Measurements from ENCODE around the gene FZD2. TPM values are rescaled to one million over a fixed set of nuclear protein-coding genes. Genes with fewer than 3 reads are reported as not detected.

Gene FZD2
- total RNA-seq, 1 donor from 2014 or later, result 54.4 TPM

- no peaks in the 10 kb centered on the region for H3K36me3 Mint-ChIP-seq
These were observed 30.2 kb upstream of the FZD2 start for GRCh38 chr17:44527102-44527501.

GRCh38 chr17:44527954-44528353 lies 29.3 kb upstream of the FZD2 start:
- H3K4me3 Mint-ChIP-seq, result no peak overlapping the region
- no peak for TF ChIP-seq CTCF (conservative IDR thresholded peaks at IDR 0.05)
- H3K27ac Mint-ChIP-seq, result no peak overlapping the region
- no peak for DNase-seq (ENCODE audit: extremely low spot score, unreplicated experiment)
- H3K27me3 Mint-ChIP-seq, result peaks cover 3% of the 10 kb centered on the region
- H3K4me1 Mint-ChIP-seq (ENCODE audit: unreplicated experiment), result no peaks in the 10 kb centered on the region
- H3K36me3 Mint-ChIP-seq, result no peaks in the 10 kb centered on the region
- H3K9me3 Mint-ChIP-seq, result no peaks in the 10 kb centered on the region

More at GRCh38 chr17:44527102-44527501, 30.2 kb upstream of the FZD2 start:
- Mint-ChIP-seq H3K27ac (no peak overlapping the region), H3K4me1 (ENCODE audit: unreplicated experiment) (no peaks in the 10 kb centered on the region), H3K27me3 (peaks cover 3% of the 10 kb centered on the region), H3K4me3 (no peak overlapping the region), H3K9me3 (no peaks in the 10 kb centered on the region)
- no peak for TF ChIP-seq CTCF (conservative IDR thresholded peaks at IDR 0.05)
- no peak for DNase-seq (ENCODE audit: extremely low spot score, unreplicated experiment)

GRCh38 chr17:44529864-44530263 lies 27.4 kb upstream of the FZD2 start:
- Mint-ChIP-seq H3K27me3 (peaks cover 9% of the 10 kb centered on the region), H3K9me3 (no peaks in the 10 kb centered on the region), H3K27ac (no peak overlapping the region), H3K4me3 (no peak overlapping the region), H3K36me3 (no peaks in the 10 kb centered on the region), H3K4me1 (ENCODE audit: unreplicated experiment) (peaks cover 10% of the 10 kb centered on the region)
- TF ChIP-seq CTCF (conservative IDR thresholded peaks at IDR 0.05), result no peak
- DNase-seq (ENCODE audit: extremely low spot score, unreplicated experiment), result no peak

- no peak for DNase-seq (ENCODE audit: extremely low spot score, unreplicated experiment)
- no peaks in the 10 kb centered on the region for H3K9me3 Mint-ChIP-seq
- no peak overlapping the region for H3K27ac Mint-ChIP-seq
- H3K4me3 Mint-ChIP-seq, result no peak overlapping the region
- TF ChIP-seq CTCF (conservative IDR thresholded peaks at IDR 0.05), result no peak
- peaks cover 14% of the 10 kb centered on the region for H3K4me1 Mint-ChIP-seq (ENCODE audit: unreplicated experiment)
- H3K36me3 Mint-ChIP-seq, result no peaks in the 10 kb centered on the region
- H3K27me3 Mint-ChIP-seq, result peaks cover 6% of the 10 kb centered on the region
These were observed 26.3 kb upstream of the FZD2 start for GRCh38 chr17:44530896-44531418.

GRCh38 chr17:44533533-44534246 lies 23.6 kb upstream of the FZD2 start:
- H3K36me3 Mint-ChIP-seq, result no peaks in the 10 kb centered on the region
- peak; percentile 99 for TF ChIP-seq CTCF (conservative IDR thresholded peaks at IDR 0.05)
- peaks cover 17% of the 10 kb centered on the region for H3K4me1 Mint-ChIP-seq (ENCODE audit: unreplicated experiment)
- peak; percentile 95 for DNase-seq (ENCODE audit: extremely low spot score, unreplicated experiment)
- no peaks in the 10 kb centered on the region for H3K9me3 Mint-ChIP-seq
- peaks cover 6% of the 10 kb centered on the region for H3K27me3 Mint-ChIP-seq
- H3K27ac Mint-ChIP-seq, result peak overlapping the region; percentile 87
- peak overlapping the region; percentile 50 for H3K4me3 Mint-ChIP-seq
